Caco-2 (cell line): ENCODE measurements around the gene STK32B. TPM values are rescaled to one million over a fixed set of nuclear protein-coding genes. Genes with fewer than 3 reads are reported as not detected.

Experiments used
- BruUV-seq: library from RNA; stranded (reverse); fragments of 400-500 nt; replicated peaks from 2 replicates; lab custom pipeline; 2021; lab: Mats Ljungman, UMichigan
- CTCF ChIA-PET: fragments of 300-600 bp; sonication (Branson Sonifier 250); formaldehyde crosslinking; loops from one replicate; lab custom pipeline; 2022; ENCODE audit warnings: antibody characterized with exemption; lab: Charles Lee
- POLR2A ChIA-PET: fragments of 300-600 bp; sonication (Branson Sonifier 250); formaldehyde crosslinking; loops from one replicate; lab custom pipeline; 2022; ENCODE audit warnings: antibody characterized with exemption; lab: Charles Lee
- DNase-seq, 2 experiments: peaks; one replicate each; pipeline versions ENCODE4 v3.0.0 to v3.0.0-alpha.2; 2020 to 2022
- H3K27me3 ChIP-seq: replicated peaks from 2 replicates; pipeline ENCODE4 v1.6.0; 2011; ENCODE audit warnings: low read length; ENCODE audit not compliant: control insufficient read depth, insufficient read depth
- H3K36me3 ChIP-seq: 2 replicates; pipeline ENCODE4 v1.5.1; 2011; ENCODE audit warnings: low read length; ENCODE audit not compliant: control insufficient read depth, insufficient read depth
- H3K4me1 ChIP-seq: fragments of 250-450 bp; sonication (Bioruptor Pico); 2 replicates; pipeline ENCODE4 v1.5.1; 2020; ENCODE audit warnings: mild to moderate bottlenecking
- H3K4me3 ChIP-seq: 2 replicates; pipeline ENCODE4 v1.5.1; 2011; ENCODE audit warnings: low read depth, mild to moderate bottlenecking, control low read depth, low read length
- H3K9me3 ChIP-seq: fragments of 250-450 bp; sonication (Bioruptor Pico); 2 replicates; pipeline ENCODE4 v1.5.1; 2020; ENCODE audit warnings: mild to moderate bottlenecking, moderate library complexity
- H3K27ac Mint-ChIP-seq: one replicate; pipeline ENCODE4 v1.8.0; 2022; ENCODE audit warnings: mixed read lengths; ENCODE audit not compliant: unreplicated experiment
- H3K27me3 Mint-ChIP-seq: one replicate; pipeline ENCODE4 v1.8.0; 2022; ENCODE audit warnings: mixed read lengths; ENCODE audit not compliant: insufficient read depth, unreplicated experiment
- H3K36me3 Mint-ChIP-seq: one replicate; pipeline ENCODE4 v1.8.0; 2022; ENCODE audit warnings: mild to moderate bottlenecking, mixed read lengths; ENCODE audit not compliant: insufficient read depth, unreplicated experiment
- H3K4me1 Mint-ChIP-seq: one replicate; pipeline ENCODE4 v1.8.0; 2022; ENCODE audit warnings: low read depth, mixed read lengths; ENCODE audit not compliant: unreplicated experiment
- H3K4me3 Mint-ChIP-seq: one replicate; pipeline ENCODE4 v1.8.0; 2022; ENCODE audit warnings: mild to moderate bottlenecking, moderate library complexity, mixed read lengths; ENCODE audit not compliant: unreplicated experiment
- H3K9me3 Mint-ChIP-seq: one replicate; pipeline ENCODE4 v1.8.0; 2022; ENCODE audit warnings: mixed read lengths; ENCODE audit not compliant: unreplicated experiment
- CTCF ChIP-seq, 2 experiments: fragments of 200-600 bp in 1 of 2; IDR thresholded peaks; 1 replicate in 1 of 2; 2 replicates in 1 of 2; pipeline versions ENCODE4 v1.5.1 to v1.8.0; 2011 to 2022; ENCODE audit warnings: antibody characterized with exemption in 1 of 2, control low read depth in 1 of 2, inconsistent platforms in 1 of 2, low read depth in 1 of 2, low read length in 1 of 2, mild to moderate bottlenecking in 1 of 2, moderate library complexity in 1 of 2; ENCODE audit not compliant: insufficient read depth in 1 of 2, severe bottlenecking in 1 of 2, unreplicated experiment in 1 of 2
- intact Hi-C: fragments of 100-400 bp; cut with micrococcal nuclease; formaldehyde crosslinking; loops from one replicate; pipeline ENCODE4 v1.10.0; 2022; ENCODE audit not compliant: unreplicated experiment
- total RNA-seq: library from RNA; stranded (reverse); gene quantifications from 2 replicates; pipeline ENCODE4 v1.2.3, GENCODE V29; 2022

STK32B gene
- total RNA-seq, 1 experiment from 2014 or later = 11.2 TPM

GRCh38 chr4:5224340-5224739 lies 173.1 kb downstream of the STK32B start:
- Histone ChIP-seq H3K4me3 (no peak overlapping the region), H3K9me3 (no peaks in the 10 kb centered on the region), H3K36me3 (no peaks in the 10 kb centered on the region), H3K27me3 (no peaks in the 10 kb centered on the region), H3K4me1 (no peaks in the 10 kb centered on the region)
- no peak overlapping the region for H3K27ac Mint-ChIP-seq
- H3K9me3 Mint-ChIP-seq = peaks cover 10% of the 10 kb centered on the region
- no TSS peak for BruUV-seq
- ChIA-PET CTCF (no interaction called here), POLR2A (no interaction called here)
- no peaks in the 10 kb centered on the region for H3K4me1 Mint-ChIP-seq
- DNase-seq = no peak
- intact Hi-C loops = no loop called here
- peaks cover 2% of the 10 kb centered on the region for H3K27me3 Mint-ChIP-seq
- H3K36me3 Mint-ChIP-seq = no peaks in the 10 kb centered on the region
- TF ChIP-seq CTCF (IDR thresholded peaks at IDR 0.05; ENCODE audit: insufficient read depth in 1 of 2, low read depth in 1 of 2, low read length in 1 of 2, severe bottlenecking in 1 of 2, unreplicated experiment in 1 of 2) = no peak
- no peak overlapping the region for H3K4me3 Mint-ChIP-seq

- Histone ChIP-seq H3K4me1 (no peaks in the 10 kb centered on the region), H3K4me3 (no peak overlapping the region), H3K9me3 (no peaks in the 10 kb centered on the region), H3K36me3 (no peaks in the 10 kb centered on the region), H3K27me3 (no peaks in the 10 kb centered on the region)
- intact Hi-C loops = no loop called here
- Mint-ChIP-seq H3K4me3 (no peak overlapping the region), H3K36me3 (peaks cover 4% of the 10 kb centered on the region), H3K4me1 (no peaks in the 10 kb centered on the region), H3K27me3 (peaks cover 4% of the 10 kb centered on the region), H3K27ac (no peak overlapping the region), H3K9me3 (no peaks in the 10 kb centered on the region)
- CTCF ChIA-PET = no interaction called here
- no peak for DNase-seq
- BruUV-seq = no TSS peak
- no peak for TF ChIP-seq CTCF (IDR thresholded peaks at IDR 0.05; ENCODE audit: insufficient read depth in 1 of 2, low read depth in 1 of 2, low read length in 1 of 2, severe bottlenecking in 1 of 2, unreplicated experiment in 1 of 2)
- POLR2A ChIA-PET = no interaction called here
Measured at GRCh38 chr4:5232549-5232948, 181.3 kb downstream of the STK32B start.

GRCh38 chr4:5237086-5237660 lies 185.9 kb downstream of the STK32B start:
- no TSS peak for BruUV-seq
- Histone ChIP-seq H3K36me3 (no peaks in the 10 kb centered on the region), H3K4me1 (no peaks in the 10 kb centered on the region), H3K9me3 (no peaks in the 10 kb centered on the region), H3K27me3 (no peaks in the 10 kb centered on the region), H3K4me3 (no peak overlapping the region)
- Mint-ChIP-seq H3K4me1 (no peaks in the 10 kb centered on the region), H3K4me3 (no peak overlapping the region), H3K27ac (no peak overlapping the region), H3K9me3 (no peaks in the 10 kb centered on the region), H3K27me3 (peaks cover 6% of the 10 kb centered on the region), H3K36me3 (no peaks in the 10 kb centered on the region)
- no peak for TF ChIP-seq CTCF (IDR thresholded peaks at IDR 0.05; ENCODE audit: insufficient read depth in 1 of 2, low read depth in 1 of 2, low read length in 1 of 2, severe bottlenecking in 1 of 2, unreplicated experiment in 1 of 2)
- DNase-seq = no peak
- ChIA-PET POLR2A (no interaction called here), CTCF (no interaction called here)
- intact Hi-C loops = no loop called here
